GM10266 (cell line): Measurements from ENCODE around the gene SHC2.

Experiments
- DNase-seq: peaks from one replicate; pipeline ENCODE4 v3.0.0; 2012; ENCODE audit errors: extremely low spot score
- CTCF ChIP-seq: IDR thresholded peaks from 2 replicates; pipeline ENCODE4 v1.5.1; 2012; ENCODE audit warnings: mild to moderate bottlenecking, low read depth; ENCODE audit not compliant: control insufficient read depth, insufficient read depth; ENCODE audit errors: missing control alignments

The SHC2 gene

GRCh38 chr19:498977-499623 is 38.3 kb upstream of the SHC2 start:
- DNase-seq: no peak
- no peak for TF ChIP-seq CTCF

GRCh38 chr19:498511-498891 is 37.7 kb upstream of the SHC2 start:
- no peak for TF ChIP-seq CTCF
- DNase-seq: no peak

- DNase-seq: no peak
- no peak for TF ChIP-seq CTCF
These were observed 37.2 kb upstream of the SHC2 start for GRCh38 chr19:497869-498510.

- no peak for TF ChIP-seq CTCF
- DNase-seq: no peak
These were observed 36.6 kb upstream of the SHC2 start for GRCh38 chr19:497491-497868.

GRCh38 chr19:496986-497385 is 36.2 kb upstream of the SHC2 start:
- DNase-seq: no peak
- TF ChIP-seq CTCF: no peak

- no peak for TF ChIP-seq CTCF
- DNase-seq: no peak
These were observed 35.4 kb upstream of the SHC2 start, which contains the start of gene MADCAM1 for GRCh38 chr19:496112-496665. TSS of gene MADCAM1 (plus strand) at chr19:496486. CDS start at chr19:496500, 14 bp downstream.
